NCI-H460 (cell line): ENCODE data around the gene POU2F2. TPM values are rescaled to one million over a fixed set of nuclear protein-coding genes. Genes with fewer than 3 reads are reported as not detected.

Experiments
- DNase-seq: peaks from one replicate; pipeline ENCODE4 v3.0.0-alpha.2; 2016; ENCODE audit warnings: low read depth; ENCODE audit errors: extremely low read depth
- total RNA-seq: library from RNA; depleted of rRNA; stranded (reverse); fragments of >200 nt; shearing (Covaris generic); gene quantifications from 2 replicates; pipeline ENCODE4 v1.2.3, GENCODE V29; 2014

The POU2F2 gene
- total RNA-seq, 1 experiment from 2014 or later, result 0.02 TPM

DNA sequence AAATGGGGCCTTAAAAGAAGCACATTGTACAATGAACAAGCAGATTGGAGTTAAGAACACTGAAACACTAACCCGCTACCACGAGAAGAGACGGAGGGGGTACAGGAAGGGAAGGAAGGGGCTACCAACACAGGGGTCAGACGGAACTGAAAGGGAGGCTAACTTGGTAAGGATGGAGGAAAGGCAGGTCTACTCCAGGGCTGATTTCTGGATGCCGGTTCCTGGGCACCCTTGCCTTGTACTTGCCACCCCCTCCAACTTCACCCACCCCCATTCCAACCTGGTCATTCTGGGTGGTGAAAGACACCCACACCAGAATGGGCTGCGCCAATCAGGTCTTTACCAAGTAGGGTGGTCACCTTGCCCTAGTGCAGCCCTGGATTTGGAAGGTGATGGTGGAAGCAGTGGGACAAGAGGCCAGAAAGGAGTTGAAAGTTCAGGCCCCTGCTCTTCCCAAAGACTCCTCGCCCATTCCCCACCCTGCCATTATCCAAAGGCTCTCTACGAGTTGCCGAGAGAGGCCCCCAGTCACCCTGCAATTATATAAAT lies 46.0 kb downstream of the POU2F2 start:
- no peak for DNase-seq

DNA sequence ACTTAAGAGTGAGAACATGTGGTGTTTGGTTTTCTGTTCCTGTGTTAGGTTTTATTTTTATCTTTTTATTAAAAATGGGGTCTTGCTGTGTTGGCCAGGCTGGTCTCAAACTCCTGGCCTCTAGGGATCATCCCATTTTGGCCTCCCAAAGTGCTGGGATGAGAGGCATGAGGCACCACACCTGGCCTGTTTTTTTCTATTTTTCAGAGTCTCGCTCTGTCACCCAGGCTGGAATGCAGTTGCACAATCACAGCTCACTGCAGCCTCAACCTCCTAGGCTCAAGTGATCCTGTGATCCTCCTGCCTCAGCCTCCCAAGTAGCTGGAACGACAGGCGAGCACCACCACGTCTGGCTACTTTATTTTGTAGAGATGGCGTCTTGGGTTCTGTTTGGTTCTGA lies 48.7 kb downstream of the POU2F2 start:
- DNase-seq, result no peak

GRCh38 chr19:42081584-42082203 lies 50.6 kb downstream of the POU2F2 start:
- peak; percentile 19 for DNase-seq

DNA sequence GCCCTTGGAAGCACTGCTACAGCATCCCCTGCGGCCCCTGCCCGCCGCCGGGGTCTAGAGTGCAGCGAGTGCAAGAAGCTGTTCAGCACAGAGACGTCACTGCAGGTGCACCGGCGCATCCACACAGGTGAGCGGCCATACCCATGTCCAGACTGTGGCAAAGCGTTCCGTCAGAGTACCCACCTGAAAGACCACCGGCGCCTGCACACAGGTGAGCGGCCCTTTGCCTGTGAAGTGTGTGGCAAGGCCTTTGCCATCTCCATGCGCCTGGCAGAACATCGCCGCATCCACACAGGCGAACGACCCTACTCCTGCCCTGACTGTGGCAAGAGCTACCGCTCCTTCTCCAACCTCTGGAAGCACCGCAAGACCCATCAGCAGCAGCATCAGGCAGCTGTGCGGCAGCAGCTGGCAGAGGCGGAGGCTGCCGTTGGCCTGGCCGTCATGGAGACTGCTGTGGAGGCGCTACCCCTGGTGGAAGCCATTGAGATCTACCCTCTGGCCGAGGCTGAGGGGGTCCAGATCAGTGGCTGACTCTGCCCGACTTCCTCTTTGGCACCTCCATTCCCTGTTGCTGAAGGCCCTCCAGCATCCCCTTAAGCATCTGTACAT lies 51.4 kb downstream of the POU2F2 start:
- no peak for DNase-seq

DNA sequence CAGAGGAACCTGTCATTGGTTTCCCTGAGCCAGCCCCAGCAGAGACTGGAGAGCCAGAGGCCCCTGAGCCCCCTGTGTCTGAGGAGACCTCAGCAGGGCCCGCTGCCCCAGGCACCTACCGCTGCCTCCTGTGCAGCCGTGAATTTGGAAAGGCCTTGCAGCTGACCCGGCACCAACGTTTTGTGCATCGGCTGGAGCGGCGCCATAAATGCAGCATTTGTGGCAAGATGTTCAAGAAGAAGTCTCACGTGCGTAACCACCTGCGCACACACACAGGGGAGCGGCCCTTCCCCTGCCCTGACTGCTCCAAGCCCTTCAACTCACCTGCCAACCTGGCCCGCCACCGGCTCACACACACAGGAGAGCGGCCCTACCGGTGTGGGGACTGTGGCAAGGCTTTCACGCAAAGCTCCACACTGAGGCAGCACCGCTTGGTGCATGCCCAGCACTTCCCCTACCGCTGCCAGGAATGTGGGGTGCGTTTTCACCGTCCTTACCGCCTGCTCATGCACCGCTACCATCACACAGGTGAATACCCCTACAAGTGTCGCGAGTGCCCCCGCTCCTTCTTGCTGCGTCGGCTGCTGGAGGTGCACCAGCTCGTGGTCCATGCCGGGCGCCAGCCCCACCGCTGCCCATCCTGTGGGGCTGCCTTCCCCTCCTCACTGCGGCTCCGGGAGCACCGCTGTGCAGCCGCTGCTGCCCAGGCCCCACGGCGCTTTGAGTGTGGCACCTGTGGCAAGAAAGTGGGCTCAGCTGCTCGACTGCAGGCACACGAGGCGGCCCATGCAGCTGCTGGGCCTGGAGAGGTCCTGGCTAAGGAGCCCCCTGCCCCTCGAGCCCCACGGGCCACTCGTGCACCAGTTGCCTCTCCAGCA lies 52.1 kb downstream of the POU2F2 start:
- no peak for DNase-seq

- DNase-seq, result no peak
Observed at GRCh38 chr19:42079276-42079669, 53.0 kb downstream of the POU2F2 start.

GRCh38 chr19:42078538-42079275 lies 53.5 kb downstream of the POU2F2 start:
- DNase-seq, result no peak

GRCh38 chr19:42078058-42078457 lies 54.2 kb downstream of the POU2F2 start:
- DNase-seq, result no peak

- DNase-seq, result no peak
Observed at GRCh38 chr19:42076380-42076944, 55.8 kb downstream of the POU2F2 start.

DNA sequence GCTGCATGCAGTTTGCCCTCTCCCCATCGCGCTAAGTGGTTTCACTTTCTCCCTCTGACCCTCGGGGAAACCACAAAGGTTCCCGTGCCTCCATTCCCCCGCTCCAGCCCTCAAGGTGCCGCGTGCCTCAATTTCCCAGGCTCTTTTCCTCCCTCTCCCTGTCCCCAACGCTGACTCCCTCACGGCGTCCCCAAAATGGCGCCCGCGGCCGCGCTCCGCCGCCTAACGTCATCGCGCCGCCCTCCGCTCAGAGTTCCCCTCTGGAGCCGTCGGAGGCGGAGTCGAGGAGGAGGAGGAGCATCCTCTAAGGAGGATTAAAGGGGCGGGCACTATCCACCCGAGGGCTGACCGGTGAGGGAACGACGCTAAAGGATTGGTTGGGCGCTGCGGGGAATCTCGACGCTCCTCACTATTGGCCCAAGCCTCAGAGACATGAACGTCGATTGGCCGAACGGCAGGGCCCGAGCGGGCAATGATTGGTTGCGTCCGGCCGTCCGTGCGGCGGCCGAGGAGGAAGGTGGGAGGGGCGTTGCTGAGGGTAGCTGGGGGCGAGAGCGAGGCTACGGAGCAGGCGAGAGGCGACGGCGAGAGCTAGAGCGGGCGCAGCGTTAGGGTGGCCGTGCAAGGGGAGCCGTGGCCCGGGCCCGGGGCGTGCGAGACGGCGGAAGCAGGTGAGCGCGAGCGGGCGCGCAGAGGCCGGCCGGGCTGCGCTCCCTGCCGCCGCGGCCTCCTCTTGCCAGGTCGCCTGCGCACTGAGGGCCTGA lies 56.4 kb downstream of the POU2F2 start, which contains the start of gene ZNF574:
Gene ZNF574 (plus strand): TSS at position 551 of the 764 bp plus-strand sequence. CDS start 2,441 bp downstream, outside the sequence.
- peak; percentile 98 for DNase-seq

- no peak for DNase-seq
Observed at GRCh38 chr19:42075364-42075615, 57.0 kb downstream of the POU2F2 start.

GRCh38 chr19:42074513-42075363 lies 57.5 kb downstream of the POU2F2 start:
- peak; percentile 5 for DNase-seq

DNA sequence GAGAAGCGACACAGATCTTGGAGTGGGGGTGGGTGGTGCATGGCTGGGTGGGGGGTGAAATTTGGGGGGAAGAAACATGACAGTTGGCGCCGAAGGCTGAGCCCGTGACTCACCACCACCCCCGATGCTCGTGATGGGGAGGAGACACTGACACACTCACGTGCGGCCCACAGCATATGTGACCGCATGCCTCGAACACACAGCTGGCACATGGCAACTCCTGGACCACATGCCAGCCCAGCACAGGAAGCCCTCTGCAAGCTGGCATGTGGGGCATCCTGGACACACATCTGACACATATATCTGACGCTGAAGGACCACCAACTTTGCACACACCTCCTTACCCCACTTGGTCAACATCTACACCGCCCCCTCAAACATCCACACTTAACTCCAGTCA lies 61.0 kb downstream of the POU2F2 start:
- DNase-seq, result no peak

GRCh38 chr19:42069619-42070351 lies 62.5 kb downstream of the POU2F2 start, which contains the start of gene GRIK5:
Gene GRIK5, minus strand, starts transcription at chr19:42070206. Its CDS starts 4,436 bp downstream, at chr19:42065770.
- DNase-seq, result no peak

- DNase-seq, result no peak
Observed at GRCh38 chr19:42068756-42069571, 63.3 kb downstream of the POU2F2 start.

DNA sequence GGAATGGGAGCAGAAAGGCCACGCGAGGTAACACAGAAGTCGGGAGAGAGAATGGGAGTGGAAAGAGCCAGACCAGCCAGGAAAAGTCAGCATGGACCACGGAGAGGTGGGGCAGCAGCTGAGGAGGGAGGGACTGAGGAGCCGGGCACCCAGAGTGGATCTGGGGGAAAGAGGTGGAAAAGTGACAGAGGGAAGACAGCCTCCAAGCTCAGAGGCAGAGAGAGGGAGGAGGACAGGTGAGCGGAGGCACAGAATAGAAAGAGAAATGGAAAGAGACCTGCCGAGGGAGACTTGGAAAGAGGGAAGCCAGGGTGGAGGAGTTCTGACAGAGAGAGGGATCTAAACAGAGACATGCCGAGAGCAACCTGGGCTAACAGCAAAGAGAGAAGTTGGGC lies 63.9 kb downstream of the POU2F2 start:
- DNase-seq, result no peak

GRCh38 chr19:42067315-42067888 lies 64.8 kb downstream of the POU2F2 start:
- no peak for DNase-seq
